ENCODE data around the gene PGAP2.

Gene PGAP2

GRCh38 chr11:3832816-3833215 is 24.5 kb downstream of the PGAP2 start:
- DNase-seq (ENCODE audit: low spot score) = no peak

- DNase-seq (ENCODE audit: low spot score) = no peak
Observed at GRCh38 chr11:3833449-3833848, 25.1 kb downstream of the PGAP2 start.

GRCh38 chr11:3834349-3834663 is 25.9 kb downstream of the PGAP2 start:
- DNase-seq (ENCODE audit: low spot score) = no peak

GRCh38 chr11:3834664-3835461 is 26.5 kb downstream of the PGAP2 start:
- DNase-seq (ENCODE audit: low spot score) = no peak

- no peak for DNase-seq (ENCODE audit: low spot score)
Observed at GRCh38 chr11:3835751-3836150, 27.4 kb downstream of the PGAP2 start.

GRCh38 chr11:3836903-3837302 is 28.5 kb downstream of the PGAP2 start:
- DNase-seq (ENCODE audit: low spot score) = no peak

GRCh38 chr11:3837793-3838192 is 29.4 kb downstream of the PGAP2 start:
- DNase-seq (ENCODE audit: low spot score) = no peak

GRCh38 chr11:3838504-3838903 is 30.1 kb downstream of the PGAP2 start:
- DNase-seq (ENCODE audit: low spot score) = no peak

GRCh38 chr11:3840004-3840869 is 31.9 kb downstream of the PGAP2 start:
- peak; percentile 17 for DNase-seq (ENCODE audit: low spot score)

- peak; percentile 52 for DNase-seq (ENCODE audit: low spot score)
Observed at GRCh38 chr11:3840870-3841425, 32.6 kb downstream of the PGAP2 start, which contains the start of gene RHOG. RHOG (minus strand) TSS chr11:3840959; CDS start chr11:3828138, 12,821 bp downstream.

GRCh38 chr11:3841426-3842350 is 33.3 kb downstream of the PGAP2 start:
- peak; percentile 81 for DNase-seq (ENCODE audit: low spot score)

- no peak for DNase-seq (ENCODE audit: low spot score)
Observed at GRCh38 chr11:3843326-3843725, 35.0 kb downstream of the PGAP2 start.

- DNase-seq (ENCODE audit: low spot score) = no peak
Observed at GRCh38 chr11:3845246-3845645, 36.9 kb downstream of the PGAP2 start.

- DNase-seq (ENCODE audit: low spot score) = no peak
Observed at GRCh38 chr11:3845670-3846069, 37.3 kb downstream of the PGAP2 start.

- DNase-seq (ENCODE audit: low spot score) = peak; percentile 64
Observed at GRCh38 chr11:3849297-3849874, 41.0 kb downstream of the PGAP2 start.

- no peak for DNase-seq (ENCODE audit: low spot score)
Observed at GRCh38 chr11:3853545-3853842, 45.1 kb downstream of the PGAP2 start.

- DNase-seq (ENCODE audit: low spot score) = no peak
Observed at GRCh38 chr11:3853899-3854659, 45.7 kb downstream of the PGAP2 start.

GRCh38 chr11:3854660-3854976 is 46.3 kb downstream of the PGAP2 start:
- DNase-seq (ENCODE audit: low spot score) = no peak

- peak; percentile 93 for DNase-seq (ENCODE audit: low spot score)
Observed at GRCh38 chr11:3854977-3855807, 46.8 kb downstream of the PGAP2 start, which contains the start of gene STIM1. STIM1 (plus strand) TSS chr11:3855664; CDS start chr11:3856271, 607 bp downstream.

Data from cerebellar cortex (tissue), 1 donor.